ENCODE results near the gene SCYL2.

DNA sequence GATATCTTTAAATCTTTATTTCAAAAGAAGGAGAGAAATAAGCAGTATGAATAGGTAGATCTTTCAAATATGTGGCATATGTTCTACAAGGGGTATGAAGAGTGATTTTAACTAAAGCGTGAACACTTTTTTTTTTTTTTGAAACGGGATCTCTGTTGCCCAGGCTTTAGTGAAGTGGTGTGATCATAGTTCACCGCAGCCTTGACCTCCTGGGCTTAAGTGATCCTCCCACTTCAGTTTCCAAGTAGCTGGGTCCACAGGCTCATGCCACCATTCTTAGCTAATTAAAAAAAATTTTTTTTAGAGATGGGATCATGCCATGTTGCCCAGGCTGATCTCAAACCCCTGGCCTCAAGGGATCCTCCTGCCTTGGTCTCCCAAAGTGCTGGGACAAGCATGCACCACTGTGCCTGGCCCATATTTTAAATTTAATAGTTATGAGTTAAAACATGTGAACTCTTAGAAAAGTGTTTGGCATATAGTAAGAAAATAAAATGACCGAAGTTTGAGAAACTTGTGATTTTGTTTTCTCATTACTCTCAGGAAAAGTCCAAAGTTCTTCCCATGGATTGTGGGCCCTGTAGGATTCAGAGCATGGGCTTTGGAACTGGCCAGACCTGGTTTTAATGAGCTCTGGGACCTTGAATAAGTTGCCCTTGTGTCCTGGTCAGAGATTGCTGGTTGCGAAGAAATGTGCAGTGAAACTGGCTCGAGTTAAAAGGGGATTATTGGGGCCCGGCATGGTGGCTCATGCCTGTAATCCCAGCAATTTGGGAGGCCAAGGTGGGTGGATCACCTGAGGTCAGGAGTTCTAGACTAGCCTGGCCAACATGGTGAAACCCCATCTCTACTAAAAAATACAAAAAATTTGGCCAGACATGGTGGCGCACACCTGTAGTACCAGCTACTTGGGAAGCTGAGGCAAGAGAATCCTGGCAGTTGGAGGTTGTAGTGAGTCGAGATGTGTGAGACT, 116.9 kb downstream of the SCYL2 start:
- TF ChIP-seq JUND (CRISPR knock-in tag; IDR thresholded peaks at IDR 0.05) (no peak), DPF2 (CRISPR knock-in tag; IDR thresholded peaks at IDR 0.05; ENCODE audit: borderline replicate concordance, low read depth) (no peak), EZH2 (conservative IDR thresholded peaks at IDR 0.05; ENCODE audit: low read depth, low read length) (no peak), YEATS4 (CRISPR knock-in tag; IDR thresholded peaks at IDR 0.05; ENCODE audit: borderline replicate concordance) (no peak), POLR2AphosphoS5 (IDR thresholded peaks at IDR 0.05; ENCODE audit: low read depth, low read length) (no peak)

All from HepG2 (cell line).